ENCODE measurements around the gene CEP85.
"Not testable (repeated sequence)": the region's sequence is repeated elsewhere in the genome, so short reads cannot be mapped to it uniquely, and the experiment has no call there.

- TF ChIP-seq, protein P1, sequence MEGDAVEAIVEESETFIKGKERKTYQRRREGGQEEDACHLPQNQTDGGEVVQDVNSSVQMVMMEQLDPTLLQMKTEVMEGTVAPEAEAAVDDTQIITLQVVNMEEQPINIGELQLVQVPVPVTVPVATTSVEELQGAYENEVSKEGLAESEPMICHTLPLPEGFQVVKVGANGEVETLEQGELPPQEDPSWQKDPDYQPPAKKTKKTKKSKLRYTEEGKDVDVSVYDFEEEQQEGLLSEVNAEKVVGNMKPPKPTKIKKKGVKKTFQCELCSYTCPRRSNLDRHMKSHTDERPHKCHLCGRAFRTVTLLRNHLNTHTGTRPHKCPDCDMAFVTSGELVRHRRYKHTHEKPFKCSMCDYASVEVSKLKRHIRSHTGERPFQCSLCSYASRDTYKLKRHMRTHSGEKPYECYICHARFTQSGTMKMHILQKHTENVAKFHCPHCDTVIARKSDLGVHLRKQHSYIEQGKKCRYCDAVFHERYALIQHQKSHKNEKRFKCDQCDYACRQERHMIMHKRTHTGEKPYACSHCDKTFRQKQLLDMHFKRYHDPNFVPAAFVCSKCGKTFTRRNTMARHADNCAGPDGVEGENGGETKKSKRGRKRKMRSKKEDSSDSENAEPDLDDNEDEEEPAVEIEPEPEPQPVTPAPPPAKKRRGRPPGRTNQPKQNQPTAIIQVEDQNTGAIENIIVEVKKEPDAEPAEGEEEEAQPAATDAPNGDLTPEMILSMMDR (IDR thresholded peaks at IDR 0.05 in 2 of 3, conservative IDR thresholded peaks at IDR 0.05 in 1 of 3; ENCODE audit: borderline replicate concordance in 1 of 3, insufficient read depth in 1 of 3, low read depth in 2 of 3, low read length in 2 of 3), result not testable (repeated sequence)
- not testable (repeated sequence) for TF ChIP-seq RAD21 (IDR thresholded peaks at IDR 0.05; ENCODE audit: low read depth); POLR2A (IDR thresholded peaks at IDR 0.05; ENCODE audit: borderline replicate concordance, extremely low read depth, insufficient read depth, insufficient read length); ZBTB33 (IDR thresholded peaks at IDR 0.05; ENCODE audit: extremely low read depth, insufficient replicate concordance, low read length); CBX3 (IDR thresholded peaks at IDR 0.05; ENCODE audit: low read depth); EGR1 (IDR thresholded peaks at IDR 0.05; ENCODE audit: low read depth); ZFX (IDR thresholded peaks at IDR 0.05); SIN3A (IDR thresholded peaks at IDR 0.05; ENCODE audit: low read depth); ATF3 (IDR thresholded peaks at IDR 0.05)
- TF ChIP-seq, protein P2, sequence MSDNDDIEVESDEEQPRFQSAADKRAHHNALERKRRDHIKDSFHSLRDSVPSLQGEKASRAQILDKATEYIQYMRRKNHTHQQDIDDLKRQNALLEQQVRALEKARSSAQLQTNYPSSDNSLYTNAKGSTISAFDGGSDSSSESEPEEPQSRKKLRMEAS (IDR thresholded peaks at IDR 0.05), result not testable (repeated sequence)
Observed at GRCh38 chr1:26292735-26293134, 58.7 kb downstream of the CEP85 start.
